ENCODE results near the gene SERTAD4.

- TF ChIP-seq POLR2A (IDR thresholded peaks at IDR 0.05): no peak
- TF ChIP-seq, protein P1, sequence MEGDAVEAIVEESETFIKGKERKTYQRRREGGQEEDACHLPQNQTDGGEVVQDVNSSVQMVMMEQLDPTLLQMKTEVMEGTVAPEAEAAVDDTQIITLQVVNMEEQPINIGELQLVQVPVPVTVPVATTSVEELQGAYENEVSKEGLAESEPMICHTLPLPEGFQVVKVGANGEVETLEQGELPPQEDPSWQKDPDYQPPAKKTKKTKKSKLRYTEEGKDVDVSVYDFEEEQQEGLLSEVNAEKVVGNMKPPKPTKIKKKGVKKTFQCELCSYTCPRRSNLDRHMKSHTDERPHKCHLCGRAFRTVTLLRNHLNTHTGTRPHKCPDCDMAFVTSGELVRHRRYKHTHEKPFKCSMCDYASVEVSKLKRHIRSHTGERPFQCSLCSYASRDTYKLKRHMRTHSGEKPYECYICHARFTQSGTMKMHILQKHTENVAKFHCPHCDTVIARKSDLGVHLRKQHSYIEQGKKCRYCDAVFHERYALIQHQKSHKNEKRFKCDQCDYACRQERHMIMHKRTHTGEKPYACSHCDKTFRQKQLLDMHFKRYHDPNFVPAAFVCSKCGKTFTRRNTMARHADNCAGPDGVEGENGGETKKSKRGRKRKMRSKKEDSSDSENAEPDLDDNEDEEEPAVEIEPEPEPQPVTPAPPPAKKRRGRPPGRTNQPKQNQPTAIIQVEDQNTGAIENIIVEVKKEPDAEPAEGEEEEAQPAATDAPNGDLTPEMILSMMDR (IDR thresholded peaks at IDR 0.05): no peak
These were observed 30.9 kb upstream of the SERTAD4 start for GRCh38 chr1:210201681-210202080.
